ENCODE data around the gene ZMYM5.
"Not testable (repeated sequence)": the region's sequence is repeated elsewhere in the genome, so short reads cannot be mapped to it uniquely, and the experiment has no call there.

ZMYM5 gene

DNA sequence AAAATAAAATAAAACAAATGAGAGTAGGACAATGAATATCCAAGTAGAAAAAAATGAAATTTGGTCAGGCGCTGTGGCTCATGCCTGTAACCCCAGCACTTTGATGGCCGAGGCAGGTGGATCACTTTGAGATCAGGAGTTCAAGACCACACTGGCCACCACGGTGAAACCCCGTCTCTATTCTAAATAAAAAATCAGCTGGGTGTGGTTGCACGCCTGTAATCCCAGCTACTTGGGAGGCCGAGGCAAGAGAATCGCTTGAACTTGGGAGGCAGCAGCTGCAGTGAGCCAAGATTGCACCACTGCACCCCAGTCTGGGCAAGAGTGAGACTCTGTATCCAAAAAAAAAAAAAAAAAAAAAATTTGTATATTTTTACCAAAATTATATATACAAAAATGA, 18.2 kb upstream of the ZMYM5 start:
- TF ChIP-seq, protein P1, sequence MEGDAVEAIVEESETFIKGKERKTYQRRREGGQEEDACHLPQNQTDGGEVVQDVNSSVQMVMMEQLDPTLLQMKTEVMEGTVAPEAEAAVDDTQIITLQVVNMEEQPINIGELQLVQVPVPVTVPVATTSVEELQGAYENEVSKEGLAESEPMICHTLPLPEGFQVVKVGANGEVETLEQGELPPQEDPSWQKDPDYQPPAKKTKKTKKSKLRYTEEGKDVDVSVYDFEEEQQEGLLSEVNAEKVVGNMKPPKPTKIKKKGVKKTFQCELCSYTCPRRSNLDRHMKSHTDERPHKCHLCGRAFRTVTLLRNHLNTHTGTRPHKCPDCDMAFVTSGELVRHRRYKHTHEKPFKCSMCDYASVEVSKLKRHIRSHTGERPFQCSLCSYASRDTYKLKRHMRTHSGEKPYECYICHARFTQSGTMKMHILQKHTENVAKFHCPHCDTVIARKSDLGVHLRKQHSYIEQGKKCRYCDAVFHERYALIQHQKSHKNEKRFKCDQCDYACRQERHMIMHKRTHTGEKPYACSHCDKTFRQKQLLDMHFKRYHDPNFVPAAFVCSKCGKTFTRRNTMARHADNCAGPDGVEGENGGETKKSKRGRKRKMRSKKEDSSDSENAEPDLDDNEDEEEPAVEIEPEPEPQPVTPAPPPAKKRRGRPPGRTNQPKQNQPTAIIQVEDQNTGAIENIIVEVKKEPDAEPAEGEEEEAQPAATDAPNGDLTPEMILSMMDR (IDR thresholded peaks at IDR 0.05; ENCODE audit: low read depth, low read length): no peak
- DNase-seq (ENCODE audit: extremely low read depth, low read depth): no peak

DNA sequence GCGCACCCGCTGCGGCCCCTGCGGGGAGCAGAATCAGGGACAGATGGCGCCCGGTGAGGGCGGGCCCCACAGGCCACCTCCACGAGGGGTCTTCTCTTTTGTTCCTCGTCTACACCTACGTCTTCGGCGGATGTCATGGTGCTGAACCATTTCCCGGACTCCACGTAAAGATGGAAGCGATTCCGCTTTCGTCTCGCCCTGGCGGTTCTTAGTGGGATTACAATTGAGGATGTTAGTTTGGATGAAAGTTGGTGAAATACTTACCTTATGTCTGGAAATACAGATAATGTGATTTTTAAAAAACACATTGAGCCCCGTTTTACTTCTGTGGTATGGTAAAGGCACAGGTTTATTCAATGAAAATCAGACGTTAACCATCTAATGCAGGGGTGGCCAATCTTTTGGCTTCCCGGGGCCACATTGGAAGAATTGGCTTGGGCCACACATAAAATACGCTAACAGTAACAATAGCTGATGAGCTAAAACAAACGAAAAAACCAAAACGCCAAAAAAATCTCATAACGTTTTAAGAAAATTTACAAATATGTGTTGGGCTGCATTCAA, 1.4 kb upstream of the ZMYM5 start:
- TF ChIP-seq, protein P1 (IDR thresholded peaks at IDR 0.05; ENCODE audit: low read depth, low read length): peak; percentile 53
- DNase-seq (ENCODE audit: extremely low read depth, low read depth): no peak

DNA sequence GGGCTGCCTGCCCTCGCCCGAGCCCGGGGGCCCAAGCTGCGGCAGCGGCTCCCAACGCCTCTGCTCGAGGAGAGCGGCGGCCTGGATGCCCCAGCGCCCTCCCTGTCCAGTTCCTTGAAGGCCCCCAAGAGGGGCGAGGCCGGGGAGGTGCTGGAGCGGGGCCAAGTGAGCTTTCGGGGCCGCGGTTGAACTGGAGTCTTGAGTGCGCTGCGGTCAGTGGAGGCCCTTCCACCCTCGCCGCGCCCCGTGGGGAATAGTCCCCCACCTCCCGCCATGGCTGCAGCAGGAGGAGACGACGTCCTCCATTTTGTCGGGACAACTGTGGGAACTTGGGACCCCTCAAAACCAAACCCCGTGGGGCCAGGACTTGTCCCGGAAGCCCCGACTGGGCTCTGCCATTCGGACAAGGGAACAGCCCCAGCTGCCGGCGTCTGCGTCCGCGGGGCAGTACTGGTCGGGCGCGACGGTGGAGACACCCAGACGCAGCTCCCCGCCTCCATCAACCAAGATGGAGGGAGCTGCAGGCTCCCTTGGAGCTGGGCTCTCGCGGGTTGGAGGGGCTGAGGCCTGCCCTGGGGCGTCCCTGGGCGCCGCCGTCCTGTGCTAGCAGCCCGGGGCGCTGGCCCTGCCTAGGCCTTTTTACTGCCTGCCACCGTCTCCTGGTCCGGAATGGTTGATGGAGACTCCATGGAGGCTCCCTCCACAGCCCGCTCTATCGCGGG, 736 bp upstream of the ZMYM5 start:
- TF ChIP-seq, protein P1 (IDR thresholded peaks at IDR 0.05; ENCODE audit: low read depth, low read length): no peak
- DNase-seq (ENCODE audit: extremely low read depth, low read depth): peak; percentile 31

DNA sequence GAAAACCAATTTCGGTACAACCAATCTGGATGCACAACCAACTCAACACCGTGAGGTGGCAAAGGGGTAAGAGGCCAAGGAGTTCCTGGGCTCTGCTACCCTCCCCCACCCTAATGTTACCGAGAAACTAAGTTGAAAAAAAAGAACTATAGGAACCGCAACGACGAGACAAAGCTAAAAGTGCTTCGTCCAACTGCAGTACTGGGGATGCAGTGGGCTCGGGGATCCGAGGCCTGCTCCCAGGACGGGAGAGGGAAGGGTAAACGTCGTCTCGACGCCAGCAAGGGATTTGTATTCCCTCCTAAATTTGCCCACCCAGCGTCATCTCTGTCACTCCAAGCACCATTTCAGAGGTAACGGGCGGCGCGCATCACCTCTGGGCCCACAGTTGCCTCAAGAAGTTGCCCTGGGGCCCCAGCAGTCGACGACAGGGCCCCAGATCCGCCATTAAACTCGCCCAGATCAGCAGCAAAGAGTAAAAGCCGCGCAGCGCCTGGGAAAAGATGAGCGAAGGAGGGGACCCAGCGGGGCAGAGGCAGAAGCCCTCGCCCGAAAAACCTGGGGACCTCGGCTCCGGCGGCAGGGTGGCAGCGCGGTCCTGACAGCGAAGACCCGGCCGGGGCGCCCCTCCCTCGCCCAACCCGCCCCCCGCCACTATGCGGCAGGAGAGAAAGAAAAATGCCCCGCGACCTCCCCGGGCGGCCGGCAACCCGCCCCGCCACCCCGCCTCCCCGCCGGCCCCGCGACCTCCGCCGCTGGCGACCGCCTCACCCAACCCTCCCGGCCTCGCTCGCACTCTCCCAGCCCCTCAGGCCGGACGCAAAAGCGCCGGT, 752 bp downstream of the ZMYM5 start:
- TF ChIP-seq, protein P1 (IDR thresholded peaks at IDR 0.05; ENCODE audit: low read depth, low read length): no peak
- DNase-seq (ENCODE audit: extremely low read depth, low read depth): no peak

DNA sequence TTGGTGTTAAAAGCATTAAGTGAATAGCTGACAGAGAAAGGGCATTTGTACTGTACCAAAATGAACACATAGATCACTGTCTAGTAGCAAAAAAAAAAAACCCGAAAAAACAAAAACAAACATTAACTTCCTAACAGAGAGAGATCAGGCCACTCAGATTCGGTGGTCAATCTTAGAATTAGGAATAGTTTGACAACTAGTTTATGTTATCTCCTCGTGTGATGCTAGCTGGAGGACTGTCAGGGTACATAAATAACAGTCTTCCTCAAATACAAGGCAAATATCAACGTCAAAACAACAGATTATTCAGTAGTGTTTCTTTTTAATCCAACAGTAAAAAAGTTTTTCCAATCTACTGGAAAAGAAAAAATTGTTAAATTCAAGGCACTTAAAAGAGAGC, 1.7 kb downstream of the ZMYM5 start:
- TF ChIP-seq, protein P1 (IDR thresholded peaks at IDR 0.05; ENCODE audit: low read depth, low read length): no peak
- no peak for DNase-seq (ENCODE audit: extremely low read depth, low read depth)

DNA sequence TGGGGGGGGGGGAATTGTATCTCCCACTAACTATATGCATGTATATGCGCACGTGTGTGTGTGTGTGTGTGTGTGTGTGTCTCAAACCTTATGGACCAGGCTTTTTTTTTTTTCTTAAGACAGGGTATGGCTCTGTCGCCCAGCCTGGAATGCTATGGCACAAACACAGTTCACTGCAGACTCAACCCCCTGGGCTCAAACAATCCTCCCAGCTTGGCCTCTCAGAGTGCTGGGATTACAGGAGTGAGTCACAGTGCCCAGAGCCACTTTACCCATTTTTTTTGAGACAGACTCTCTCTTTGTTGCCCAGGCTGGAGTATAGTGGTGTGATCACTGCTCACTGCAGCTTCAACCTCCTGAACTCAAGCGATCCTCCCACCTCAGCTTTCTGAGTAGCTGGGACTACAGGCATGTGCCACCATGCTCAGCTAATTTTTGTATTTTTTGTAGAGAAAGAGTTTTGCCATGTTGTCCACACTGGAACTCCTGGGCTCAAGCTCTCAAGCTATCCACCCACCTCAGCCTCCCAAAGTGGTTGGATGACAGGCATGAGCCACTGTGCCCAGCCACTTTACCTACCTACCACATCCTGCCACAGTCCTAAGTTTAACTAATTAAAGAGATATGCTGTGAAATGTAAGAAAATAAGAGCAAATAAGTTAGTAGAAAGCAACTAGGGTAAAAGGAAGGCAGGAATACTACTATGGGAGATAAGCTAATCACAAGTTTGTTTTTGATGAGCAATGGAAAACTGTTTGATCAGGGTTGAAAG, 2.4 kb downstream of the ZMYM5 start:
- TF ChIP-seq, protein P1 (IDR thresholded peaks at IDR 0.05; ENCODE audit: low read depth, low read length): no peak
- DNase-seq (ENCODE audit: extremely low read depth, low read depth): no peak

DNA sequence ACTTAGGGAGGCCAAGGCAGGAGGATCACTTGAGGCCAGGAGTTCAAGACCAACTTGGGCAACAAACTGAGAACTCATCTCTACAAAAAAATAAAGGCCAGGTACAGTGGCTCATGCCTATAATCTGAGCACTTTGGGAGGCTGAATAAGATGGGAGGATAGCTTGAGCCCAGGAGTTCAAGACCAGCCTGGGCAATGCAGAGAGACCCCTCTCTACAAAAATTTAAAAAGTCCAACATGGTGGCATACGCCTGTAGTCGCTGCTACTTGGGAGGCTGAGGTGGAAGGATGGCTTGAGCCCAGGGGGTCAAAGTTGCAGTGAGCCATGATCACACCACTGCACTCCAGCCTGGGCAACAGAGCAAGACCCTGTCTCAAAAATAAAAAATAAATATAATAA, 5.8 kb downstream of the ZMYM5 start:
- not testable (repeated sequence) for DNase-seq (ENCODE audit: extremely low read depth, low read depth)

Measured in AG09319 (cell line).